GM23338 (cell line): Measurements from ENCODE around the gene AK2. TPM values are rescaled to one million over a fixed set of nuclear protein-coding genes. Genes with fewer than 3 reads are reported as not detected.

ENCODE experiments used
- ATAC-seq: fragments of 200-7000 bp; cut with Tn5 transposase; 3 replicates; pipeline ENCODE4 v1.9.1; 2020
- DNase-seq: peaks from one replicate; pipeline ENCODE4 v3.0.0-alpha.2; 2015; ENCODE audit warnings: low spot score
- H2AFZ ChIP-seq: fragments of 200-600 bp; sonication (generic); 2 replicates; pipeline ENCODE4 v1.8.0; 2016; ENCODE audit warnings: antibody characterized with exemption, mild to moderate bottlenecking, moderate library complexity
- H3F3A ChIP-seq: fragments of 200-600 bp; sonication (generic); replicated peaks from 2 replicates; pipeline ENCODE4 v1.8.0; 2017; ENCODE audit warnings: antibody characterized with exemption, mixed run types, low read depth
- H3K27ac ChIP-seq: fragments of 200-600 bp; sonication (generic); 2 replicates; pipeline ENCODE4 v1.6.1; 2016; ENCODE audit warnings: low read depth
- H3K27me3 ChIP-seq: fragments of 200-600 bp; sonication (generic); 2 replicates; pipeline ENCODE4 v1.8.0; 2016; ENCODE audit warnings: mild to moderate bottlenecking, mixed run types, moderate library complexity; ENCODE audit not compliant: insufficient read depth
- H3K36me3 ChIP-seq: fragments of 200-600 bp; sonication (generic); 2 replicates; pipeline ENCODE4 v1.8.0; 2016; ENCODE audit warnings: mild to moderate bottlenecking; ENCODE audit not compliant: insufficient read depth
- H3K4me1 ChIP-seq: fragments of 200-600 bp; sonication (generic); 2 replicates; pipeline ENCODE4 v1.8.0; 2016; ENCODE audit warnings: mild to moderate bottlenecking, moderate library complexity; ENCODE audit not compliant: insufficient read depth
- H3K4me2 ChIP-seq: fragments of 200-600 bp; sonication (generic); 2 replicates; pipeline ENCODE4 v1.7.1; 2017; ENCODE audit warnings: mixed run types
- H3K4me3 ChIP-seq: fragments of 200-600 bp; sonication (generic); 2 replicates; pipeline ENCODE4 v1.6.1; 2016; ENCODE audit warnings: mixed run types
- H3K79me2 ChIP-seq: fragments of 200-600 bp; sonication (generic); replicated peaks from 2 replicates; pipeline ENCODE4 v1.8.0; 2017; ENCODE audit warnings: mild to moderate bottlenecking; ENCODE audit not compliant: insufficient read depth
- H3K9me2 ChIP-seq: fragments of 200-600 bp; sonication (generic); 2 replicates; pipeline ENCODE4 v1.8.0; 2017; ENCODE audit not compliant: insufficient read depth
- H4K20me1 ChIP-seq: fragments of 200-600 bp; sonication (generic); replicated peaks from 2 replicates; pipeline ENCODE4 v1.8.0; 2017; ENCODE audit warnings: mild to moderate bottlenecking; ENCODE audit not compliant: insufficient read depth
- H3K27ac Mint-ChIP-seq: 2 replicates; pipeline ENCODE4 v1.8.0; 2020; ENCODE audit warnings: inconsistent platforms, mild to moderate bottlenecking, moderate library complexity, mixed read lengths
- H3K27me3 Mint-ChIP-seq: 3 replicates; pipeline ENCODE4 v1.8.0; 2022; ENCODE audit warnings: low read depth, mild to moderate bottlenecking, moderate library complexity, mixed read lengths, inconsistent platforms; ENCODE audit not compliant: insufficient read depth, poor library complexity
- H3K36me3 Mint-ChIP-seq: 3 replicates; pipeline ENCODE4 v1.8.0; 2021; ENCODE audit warnings: low read depth, mild to moderate bottlenecking, inconsistent platforms, moderate library complexity, mixed read lengths
- H3K4me1 Mint-ChIP-seq: 3 replicates; pipeline ENCODE4 v1.8.0; 2020; ENCODE audit warnings: mild to moderate bottlenecking, inconsistent platforms, mixed read lengths
- H3K4me3 Mint-ChIP-seq: 3 replicates; pipeline ENCODE4 v1.8.0; 2021; ENCODE audit warnings: moderate library complexity, mild to moderate bottlenecking, inconsistent platforms, mixed read lengths
- H3K9me3 Mint-ChIP-seq: 3 replicates; pipeline ENCODE4 v1.8.0; 2020; ENCODE audit warnings: moderate library complexity, mild to moderate bottlenecking, inconsistent platforms, mixed read lengths
- CREB1 ChIP-seq: fragments of 250-450 bp; sonication (Bioruptor Pico); IDR thresholded peaks from 2 replicates; pipeline ENCODE4 v1.5.0; 2020; ENCODE audit warnings: low read depth, mild to moderate bottlenecking, moderate library complexity
- CTCF ChIP-seq, 2 experiments: fragments of 200-600 bp in 1 of 2; sonication (generic) in 1 of 2; conservative IDR thresholded peaks; 2 replicates each; pipeline versions ENCODE4 v1.5.1 to v1.6.1; 2016 to 2017; ENCODE audit warnings: antibody characterized with exemption in 2 of 2, low read depth in 2 of 2, mild to moderate bottlenecking in 2 of 2, moderate library complexity in 1 of 2
- ETS1 ChIP-seq: IDR thresholded peaks from 2 replicates; pipeline ENCODE4 v1.6.1; 2016; ENCODE audit warnings: antibody characterized with exemption
- EZH2 ChIP-seq: fragments of 200-600 bp; sonication (generic); IDR thresholded peaks from one replicate; pipeline ENCODE4 v1.8.0; 2017; ENCODE audit warnings: antibody characterized with exemption, mild to moderate bottlenecking, low read depth; ENCODE audit not compliant: unreplicated experiment
- EZH2phosphoT487 ChIP-seq: fragments of 200-600 bp; sonication (generic); IDR thresholded peaks from one replicate; pipeline ENCODE4 v1.8.1; 2018; ENCODE audit warnings: antibody characterized with exemption; ENCODE audit not compliant: unreplicated experiment
- JUNB ChIP-seq: IDR thresholded peaks from one replicate; pipeline ENCODE4 v1.6.1; 2016; ENCODE audit warnings: antibody characterized with exemption; ENCODE audit not compliant: unreplicated experiment
- NANOG ChIP-seq: IDR thresholded peaks from 2 replicates; pipeline ENCODE4 v1.6.1; 2016; ENCODE audit warnings: antibody characterized with exemption, borderline replicate concordance
- POLR2AphosphoS5 ChIP-seq: IDR thresholded peaks from 2 replicates; pipeline ENCODE4 v1.6.1; 2016; ENCODE audit warnings: antibody characterized with exemption, low read depth
- REST ChIP-seq: IDR thresholded peaks from one replicate; pipeline ENCODE4 v1.6.1; 2018; ENCODE audit warnings: antibody characterized with exemption; ENCODE audit not compliant: unreplicated experiment
- STAT1 ChIP-seq: IDR thresholded peaks from one replicate; pipeline ENCODE4 v1.6.1; 2016; ENCODE audit warnings: antibody characterized with exemption; ENCODE audit not compliant: unreplicated experiment
- ZNF114 ChIP-seq: fragments of 250-450 bp; sonication (Bioruptor Pico); IDR thresholded peaks from 2 replicates; pipeline ENCODE4 v1.5.0; 2020; ENCODE audit warnings: mild to moderate bottlenecking, moderate library complexity
- ZNF331 ChIP-seq: fragments of 250-450 bp; sonication (Bioruptor Pico); IDR thresholded peaks from 2 replicates; pipeline ENCODE4 v1.5.0; 2020; ENCODE audit warnings: low read depth, mild to moderate bottlenecking, moderate library complexity
- ZNF462 ChIP-seq: fragments of 250-450 bp; sonication (Bioruptor Pico); IDR thresholded peaks from 2 replicates; pipeline ENCODE4 v1.5.0; 2020; ENCODE audit warnings: mild to moderate bottlenecking, moderate library complexity
- polyA plus RNA-seq: library from polyadenylated mRNA; unstranded; fragments of >200 nt; fragmentation: Nextera tagmentation; extraction: Ambion mirVana; gene quantifications from 2 replicates; pipeline ENCODE4 v1.2.1, GENCODE V29; 2016
- total RNA-seq: library from RNA; depleted of rRNA; stranded (reverse); fragments of >200 nt; shearing (Covaris generic); gene quantifications from 2 replicates; pipeline ENCODE4 v1.2.3, GENCODE V29; 2014

The AK2 gene
- total and polyA plus RNA-seq, 2 experiments from 2014 or later, result 125 to 142 TPM

- H3F3A ChIP-seq, result no peaks in the 10 kb centered on the region
- DNase-seq (no peak), ATAC-seq (no peak)
- TF ChIP-seq ZNF331 (CRISPR knock-in tag) (no peak), NANOG (no peak), POLR2AphosphoS5 (no peak), EZH2phosphoT487 (no peak), CTCF (conservative IDR thresholded peaks at IDR 0.05; ENCODE audit: low read depth in 2 of 2) (no peak), ETS1 (no peak), CREB1 (CRISPR knock-in tag) (no peak), STAT1 (no peak), ZNF462 (no peak), REST (no peak), JUNB (no peak), ZNF114 (no peak), EZH2 (no peak)
- H3K4me3 ChIP-seq, result no peak overlapping the region
- H3K27me3 ChIP-seq, result peaks cover 11% of the 10 kb centered on the region
- Mint-ChIP-seq H3K9me3 (no peaks in the 10 kb centered on the region; the same call in 2 of the 3 replicates), H3K36me3 (no peaks in the 10 kb centered on the region; the same call in 2 of the 3 replicates), H3K4me3 (no peak overlapping the region), H3K4me1 (peaks cover 17% of the 10 kb centered on the region), H3K27me3 (peaks cover 17% of the 10 kb centered on the region), H3K27ac (no peak overlapping the region)
- no peak overlapping the region for H3K4me2 ChIP-seq
- H4K20me1 ChIP-seq, result peaks cover 18% of the 10 kb centered on the region
- H3K27ac ChIP-seq, result no peak overlapping the region
- H2AFZ ChIP-seq, result no peak overlapping the region
- H3K79me2 ChIP-seq, result peaks cover 58% of the 10 kb centered on the region
- H3K4me1 ChIP-seq, result peaks cover 15% of the 10 kb centered on the region
- H3K9me2 ChIP-seq, result peaks cover 3% of the 10 kb centered on the region; the same call in 1 of the 2 replicates
- H3K36me3 ChIP-seq, result no peaks in the 10 kb centered on the region
These were observed 76.3 kb downstream of the AK2 start for GRCh38 chr1:32960342-32960741.
